Measurements from ENCODE around the gene SYNJ1.
A peak's percentile ranks its signal among the peaks of the same experiment; 100 is the strongest.
"Not testable (repeated sequence)": the region's sequence is repeated elsewhere in the genome, so short reads cannot be mapped to it uniquely, and the experiment has no call there.

The SYNJ1 gene

GRCh38 chr21:32727687-32728455 lies at the start of gene SYNJ1:
TSS of gene SYNJ1 (minus strand) at chr21:32728013. CDS start at chr21:32726895, 1,118 bp downstream.
- peak; percentile 97 for DNase-seq (ENCODE audit: low spot score)

GRCh38 chr21:32777269-32777668 lies 49.5 kb upstream of the SYNJ1 start:
- no peak for DNase-seq (ENCODE audit: low spot score)

GRCh38 chr21:32776743-32777142 lies 48.9 kb upstream of the SYNJ1 start:
- no peak for DNase-seq (ENCODE audit: low spot score)

- DNase-seq (ENCODE audit: low spot score), result not testable (repeated sequence)
These were observed 45.2 kb upstream of the SYNJ1 start for GRCh38 chr21:32773048-32773344.

GRCh38 chr21:32772281-32773047 lies 44.7 kb upstream of the SYNJ1 start:
- peak; percentile 20 for DNase-seq (ENCODE audit: low spot score)

- peak; percentile 23 for DNase-seq (ENCODE audit: low spot score)
These were observed 43.2 kb upstream of the SYNJ1 start for GRCh38 chr21:32770871-32771523.

- no peak for DNase-seq (ENCODE audit: low spot score)
These were observed 40.7 kb upstream of the SYNJ1 start for GRCh38 chr21:32768530-32768929.

GRCh38 chr21:32765058-32765457 lies 37.2 kb upstream of the SYNJ1 start:
- no peak for DNase-seq (ENCODE audit: low spot score)

- DNase-seq (ENCODE audit: low spot score), result no peak
These were observed 36.4 kb upstream of the SYNJ1 start for GRCh38 chr21:32764186-32764585.

GRCh38 chr21:32757804-32758203 lies 30.0 kb upstream of the SYNJ1 start:
- no peak for DNase-seq (ENCODE audit: low spot score)

GRCh38 chr21:32756096-32756495 lies 28.3 kb upstream of the SYNJ1 start:
- DNase-seq (ENCODE audit: low spot score), result no peak

- no peak for DNase-seq (ENCODE audit: low spot score)
These were observed 26.2 kb upstream of the SYNJ1 start for GRCh38 chr21:32753818-32754585.

- DNase-seq (ENCODE audit: low spot score), result no peak
These were observed 22.6 kb upstream of the SYNJ1 start for GRCh38 chr21:32750405-32750804.

- no peak for DNase-seq (ENCODE audit: low spot score)
These were observed 21.8 kb upstream of the SYNJ1 start for GRCh38 chr21:32749662-32750061.

- no peak for DNase-seq (ENCODE audit: low spot score)
These were observed 20.7 kb upstream of the SYNJ1 start for GRCh38 chr21:32748529-32748928.

GRCh38 chr21:32747396-32747795 lies 19.6 kb upstream of the SYNJ1 start:
- DNase-seq (ENCODE audit: low spot score), result no peak

GRCh38 chr21:32746711-32747110 lies 18.9 kb upstream of the SYNJ1 start:
- DNase-seq (ENCODE audit: low spot score), result not testable (repeated sequence)

GRCh38 chr21:32742396-32742795 lies 14.6 kb upstream of the SYNJ1 start:
- DNase-seq (ENCODE audit: low spot score), result no peak

- no peak for DNase-seq (ENCODE audit: low spot score)
These were observed 13.5 kb upstream of the SYNJ1 start for GRCh38 chr21:32741336-32741735.

GRCh38 chr21:32739946-32740345 lies 12.1 kb upstream of the SYNJ1 start:
- DNase-seq (ENCODE audit: low spot score), result no peak

- not testable (repeated sequence) for DNase-seq (ENCODE audit: low spot score)
These were observed 8.3 kb upstream of the SYNJ1 start for GRCh38 chr21:32736083-32736482.

GRCh38 chr21:32735524-32735923 lies 7.7 kb upstream of the SYNJ1 start:
- no peak for DNase-seq (ENCODE audit: low spot score)
